Measurements from ENCODE around the gene MBNL1.

GRCh38 chr3:152245498-152246170 lies 23.1 kb upstream of the MBNL1 start:
- TF ChIP-seq ZNF565 (CRISPR knock-in tag; conservative IDR thresholded peaks at IDR 0.05; ENCODE audit: low read depth), result no peak
- no peak for TF ChIP-seq RARB (CRISPR knock-in tag; IDR thresholded peaks at IDR 0.05)
- no peak for TF ChIP-seq CREB5 (CRISPR knock-in tag; IDR thresholded peaks at IDR 0.05; ENCODE audit: low read depth)
- no peak for TF ChIP-seq PATZ1 (CRISPR knock-in tag; IDR thresholded peaks at IDR 0.05; ENCODE audit: borderline replicate concordance)
- TF ChIP-seq ZFP30 (CRISPR knock-in tag; IDR thresholded peaks at IDR 0.05), result no peak
- no peak for TF ChIP-seq CSRNP3 (CRISPR knock-in tag; IDR thresholded peaks at IDR 0.05)
- TF ChIP-seq GLIS3 (CRISPR knock-in tag; IDR thresholded peaks at IDR 0.05), result no peak
- no peak for TF ChIP-seq ISL1 (CRISPR knock-in tag; IDR thresholded peaks at IDR 0.05)
- no peak for TF ChIP-seq TCF4 (CRISPR knock-in tag; IDR thresholded peaks at IDR 0.05; ENCODE audit: borderline replicate concordance)
- no peak for TF ChIP-seq ZNF70 (CRISPR knock-in tag; IDR thresholded peaks at IDR 0.05)
